KBM-7 (cell line): ENCODE results near the gene GRIN3B.
A peak's percentile ranks its signal among the peaks of the same experiment; 100 is the strongest.

Source experiments
- DNase-seq: peaks from one replicate; pipeline ENCODE4 v3.0.0-alpha.2; 2015
- in situ Hi-C: fragments of 300-500 bp; cut with MboI; formaldehyde crosslinking; loops from 2 replicates; pipeline ENCODE4 v1.14.3; 2020; ENCODE audit warnings: low sequenced_read_pairs, low pct_unique_long_range_greater_than_20kb, mixed read lengths

The GRIN3B gene

GRCh38 chr19:964116-964520 is 36.1 kb upstream of the GRIN3B start:
- in situ Hi-C loops: no loop called here
- DNase-seq: no peak

GRCh38 chr19:964761-965694 is 35.2 kb upstream of the GRIN3B start:
- in situ Hi-C loops: no loop called here
- no peak for DNase-seq

- in situ Hi-C loops: no loop called here
- no peak for DNase-seq
Measured at GRCh38 chr19:966485-967088, 33.6 kb upstream of the GRIN3B start.

- no peak for DNase-seq
Measured at GRCh38 chr19:970695-971094, 29.5 kb upstream of the GRIN3B start.

GRCh38 chr19:971795-972194 is 28.4 kb upstream of the GRIN3B start:
- in situ Hi-C loops: no loop called here

More at GRCh38 chr19:970695-971094, 29.5 kb upstream of the GRIN3B start:
- in situ Hi-C loops: no loop called here

GRCh38 chr19:972281-972680 is 27.9 kb upstream of the GRIN3B start:
- no peak for DNase-seq
- in situ Hi-C loops: no loop called here

More at GRCh38 chr19:971795-972194, 28.4 kb upstream of the GRIN3B start:
- DNase-seq: no peak

GRCh38 chr19:973726-974563 is 26.3 kb upstream of the GRIN3B start:
- in situ Hi-C loops: no loop called here
- no peak for DNase-seq

GRCh38 chr19:974564-975257 is 25.5 kb upstream of the GRIN3B start:
- in situ Hi-C loops: no loop called here
- DNase-seq: no peak

GRCh38 chr19:976476-976875 is 23.7 kb upstream of the GRIN3B start:
- in situ Hi-C loops: no loop called here
- DNase-seq: no peak

GRCh38 chr19:977058-977464 is 23.2 kb upstream of the GRIN3B start:
- in situ Hi-C loops: no loop called here
- no peak for DNase-seq

GRCh38 chr19:979318-979741 is 20.9 kb upstream of the GRIN3B start:
- DNase-seq: no peak
- in situ Hi-C loops: no loop called here

- no peak for DNase-seq
- in situ Hi-C loops: no loop called here
Measured at GRCh38 chr19:980133-980998, 19.9 kb upstream of the GRIN3B start.

GRCh38 chr19:982567-983170 is 17.6 kb upstream of the GRIN3B start:
- in situ Hi-C loops: no loop called here
- DNase-seq: peak; percentile 82

- in situ Hi-C loops: no loop called here
- peak; percentile 84 for DNase-seq
Measured at GRCh38 chr19:984165-984967, 15.9 kb upstream of the GRIN3B start, which contains the start of gene WDR18. WDR18 (plus strand) TSS chr19:984345; CDS start chr19:984354, 9 bp downstream.

GRCh38 chr19:986083-986482 is 14.1 kb upstream of the GRIN3B start:
- in situ Hi-C loops: no loop called here
- DNase-seq: no peak

- no peak for DNase-seq
- in situ Hi-C loops: no loop called here
Measured at GRCh38 chr19:988081-988480, 12.1 kb upstream of the GRIN3B start.

- no peak for DNase-seq
- in situ Hi-C loops: no loop called here
Measured at GRCh38 chr19:988510-988909, 11.7 kb upstream of the GRIN3B start.
